BJ (cell line): ENCODE results near the gene KCNK6. TPM values are rescaled to one million over a fixed set of nuclear protein-coding genes. Genes with fewer than 3 reads are reported as not detected.
A peak's percentile ranks its signal among the peaks of the same experiment; 100 is the strongest.

Experiments used
- CTCF ChIA-PET: fragments of 350-600 bp; formaldehyde crosslinking; extraction: SDS; loops from one replicate; lab custom pipeline; 2021; ENCODE audit warnings: antibody characterized with exemption, inconsistent platforms; lab: Yijun Ruan, JAX
- POLR2A ChIA-PET: fragments of 300-600 bp; sonication (Branson Sonifier 250); formaldehyde crosslinking; extraction: SDS; loops from one replicate; lab custom pipeline; 2021; ENCODE audit warnings: antibody characterized with exemption; lab: Charles Lee
- DNase-seq: peaks from one replicate; pipeline ENCODE4 v3.0.0-alpha.2; 2011; ENCODE audit warnings: low read depth
- H3K27me3 ChIP-seq: 2 replicates; pipeline ENCODE4 v1.6.0; 2011; ENCODE audit warnings: low read length; ENCODE audit not compliant: control insufficient read depth, insufficient read depth
- H3K36me3 ChIP-seq: 2 replicates; pipeline ENCODE4 v1.5.1; 2011; ENCODE audit warnings: low read length; ENCODE audit not compliant: control insufficient read depth, insufficient read depth
- H3K4me3 ChIP-seq: 2 replicates; pipeline ENCODE4 v1.5.1; 2011; ENCODE audit warnings: low read depth, mild to moderate bottlenecking, control low read depth, low read length
- CTCF ChIP-seq: IDR thresholded peaks from 2 replicates; pipeline ENCODE4 v1.5.1; 2011; ENCODE audit warnings: low read depth, mild to moderate bottlenecking, control low read depth, inconsistent platforms, low read length, moderate library complexity; ENCODE audit not compliant: insufficient read depth
- polyA plus RNA-seq: library from polyadenylated mRNA; depleted of rRNA; stranded (reverse); fragments of >200 nt; gene quantifications from 2 replicates; pipeline ENCODE4 v1.2.3, GENCODE V29; 2011

Gene KCNK6
- polyA plus RNA-seq, 1 experiment: 16.5 TPM

- no peak for TF ChIP-seq CTCF
- H3K4me3 ChIP-seq: no peak overlapping the region
- no peak for DNase-seq
- H3K36me3 ChIP-seq: peaks cover 8% of the 10 kb centered on the region
- POLR2A ChIA-PET: no interaction called here
- CTCF ChIA-PET: interaction anchor here (1.4 kb wide), 1 partner anchor 92 kb away, joined by 4 read pairs; the partner anchor contains the start of gene FAM98C
- H3K27me3 ChIP-seq: no peaks in the 10 kb centered on the region
These were observed 8.7 kb upstream of the KCNK6 start for GRCh38 chr19:38310986-38311385.

- CTCF ChIA-PET: no interaction called here
These were observed 3.8 kb upstream of the KCNK6 start, which contains the start of gene YIF1B for GRCh38 chr19:38315657-38316476. Gene YIF1B (minus strand): TSS chr19:38315947. CDS start chr19:38315917, 30 bp downstream.

GRCh38 chr19:38316477-38317067 lies 3.1 kb upstream of the KCNK6 start:
- ChIA-PET POLR2A (interaction anchor here (0.6 kb wide), 1 partner anchor 97 kb away, joined by 8 read pairs; no protein-coding TSS in a partner anchor), CTCF (no interaction called here)
- no peak for TF ChIP-seq CTCF
- no peak for DNase-seq
- Histone ChIP-seq H3K4me3 (peak overlapping the region; percentile 35), H3K27me3 (no peaks in the 10 kb centered on the region), H3K36me3 (no peaks in the 10 kb centered on the region)

More at GRCh38 chr19:38315657-38316476, 3.8 kb upstream of the KCNK6 start, which contains the start of gene YIF1B:
- POLR2A ChIA-PET: no interaction called here
- Histone ChIP-seq H3K4me3 (peak within 1 kb of the TSS; percentile 63), H3K27me3 (no peaks in the 10 kb centered on the region), H3K36me3 (no peaks in the 10 kb centered on the region)
- DNase-seq: peak; percentile 71
- peak; percentile 19; the same call in 1 of the 2 replicates for TF ChIP-seq CTCF

- POLR2A ChIA-PET: interaction anchor here (0.6 kb wide), 1 partner anchor 97 kb away, joined by 8 read pairs; no protein-coding TSS in a partner anchor
- no peak for DNase-seq
- TF ChIP-seq CTCF: no peak
- no peaks in the 10 kb centered on the region for H3K36me3 ChIP-seq
- no peak overlapping the region for H3K4me3 ChIP-seq
- CTCF ChIA-PET: interaction anchor here (5.8 kb wide), 1 partner anchor 73 kb away, joined by 37 read pairs; no protein-coding TSS in a partner anchor
- no peaks in the 10 kb centered on the region for H3K27me3 ChIP-seq
These were observed 2.5 kb upstream of the KCNK6 start for GRCh38 chr19:38317104-38317612.

GRCh38 chr19:38318660-38319059 lies 985 bp upstream of the KCNK6 start:
- CTCF ChIA-PET: interaction anchor here (0.9 to 5.8 kb wide), 3 partner anchors 17 to 74 kb away, joined by 3 to 37 read pairs (median 5); partner anchors contain the start of gene CATSPERG
- no peak for DNase-seq

More at GRCh38 chr19:38318660-38319059, 985 bp upstream of the KCNK6 start:
- POLR2A ChIA-PET: no interaction called here
- Histone ChIP-seq H3K4me3 (no peak overlapping the region), H3K27me3 (no peaks in the 10 kb centered on the region), H3K36me3 (no peaks in the 10 kb centered on the region; the same call in 1 of the 2 replicates)
- TF ChIP-seq CTCF: no peak
